ENCODE measurements around the gene FANCB. TPM values are rescaled to one million over a fixed set of nuclear protein-coding genes. Genes with fewer than 3 reads are reported as not detected.
A peak's percentile ranks its signal among the peaks of the same experiment; 100 is the strongest.

The FANCB gene
- total RNA-seq, 1 donor from 2014 or later = 2.8 TPM

- no peak overlapping the region for H3K4me2 ChIP-seq (ENCODE audit: low read length)
- Mint-ChIP-seq H3K4me1 (ENCODE audit: low read depth, unreplicated experiment) (peaks cover 2% of the 10 kb centered on the region), H3K4me3 (ENCODE audit: unreplicated experiment) (no peak overlapping the region), H3K27ac (ENCODE audit: unreplicated experiment) (no peak overlapping the region), H3K36me3 (ENCODE audit: low read depth, unreplicated experiment) (peaks cover 6% of the 10 kb centered on the region), H3K27me3 (ENCODE audit: low read depth, unreplicated experiment) (no peaks in the 10 kb centered on the region), H3K9me3 (ENCODE audit: unreplicated experiment) (no peaks in the 10 kb centered on the region)
- no peaks in the 10 kb centered on the region for H3K4me1 ChIP-seq (ENCODE audit: insufficient read depth, low read length)
- no peak for FAIRE-seq
- no peaks in the 10 kb centered on the region for H3K9me3 ChIP-seq (ENCODE audit: insufficient read depth, low read depth, low read length)
- no peaks in the 10 kb centered on the region for H3K79me2 ChIP-seq (ENCODE audit: insufficient read depth, low read length)
- H2AFZ ChIP-seq (ENCODE audit: low read depth, low read length) = no peak overlapping the region
- no peaks in the 10 kb centered on the region for H3K27me3 ChIP-seq (ENCODE audit: insufficient read depth, low read length)
- no peak for DNase-seq (ENCODE audit: low read depth)
- no peak overlapping the region for H3K9ac ChIP-seq (ENCODE audit: low read length)
- H3K4me3 ChIP-seq (ENCODE audit: insufficient read depth, low read depth, low read length) = no peak overlapping the region
- no peaks in the 10 kb centered on the region for H3K36me3 ChIP-seq (ENCODE audit: insufficient read depth, low read length)
- no peak overlapping the region for H3K27ac ChIP-seq (ENCODE audit: low read depth, low read length)
- TF ChIP-seq CTCF (IDR thresholded peaks at IDR 0.05; ENCODE audit: insufficient read depth, low read depth, low read length) (no peak), EZH2 (IDR thresholded peaks at IDR 0.05; ENCODE audit: insufficient read depth, low read length) (no peak)
- H4K20me1 ChIP-seq (ENCODE audit: insufficient read depth, low read length) = no peaks in the 10 kb centered on the region
These were observed 29.7 kb upstream of the FANCB start for GRCh38 chrX:14902537-14902936.

- Histone ChIP-seq H3K4me2 (ENCODE audit: low read length) (peak overlapping the region; percentile 39), H3K9ac (ENCODE audit: low read length) (no peak overlapping the region)
These were observed 26.7 kb upstream of the FANCB start for GRCh38 chrX:14899607-14900006.

GRCh38 chrX:14897042-14897441 is 24.2 kb upstream of the FANCB start:
- Mint-ChIP-seq H3K36me3 (ENCODE audit: low read depth, unreplicated experiment) (peaks cover 3% of the 10 kb centered on the region), H3K9me3 (ENCODE audit: unreplicated experiment) (no peaks in the 10 kb centered on the region), H3K27me3 (ENCODE audit: low read depth, unreplicated experiment) (no peaks in the 10 kb centered on the region), H3K27ac (ENCODE audit: unreplicated experiment) (no peak overlapping the region), H3K4me1 (ENCODE audit: low read depth, unreplicated experiment) (peaks cover 5% of the 10 kb centered on the region), H3K4me3 (ENCODE audit: unreplicated experiment) (no peak overlapping the region)
- H3K27ac ChIP-seq (ENCODE audit: low read depth, low read length) = no peak overlapping the region
- H3K36me3 ChIP-seq (ENCODE audit: insufficient read depth, low read length) = no peaks in the 10 kb centered on the region
- FAIRE-seq (no peak), DNase-seq (ENCODE audit: low read depth) (no peak)
- H3K4me1 ChIP-seq (ENCODE audit: insufficient read depth, low read length) = no peaks in the 10 kb centered on the region
- TF ChIP-seq EZH2 (IDR thresholded peaks at IDR 0.05; ENCODE audit: insufficient read depth, low read length) (no peak), CTCF (IDR thresholded peaks at IDR 0.05; ENCODE audit: insufficient read depth, low read depth, low read length) (no peak)
- H3K9me3 ChIP-seq (ENCODE audit: insufficient read depth, low read depth, low read length) = no peaks in the 10 kb centered on the region
- H3K9ac ChIP-seq (ENCODE audit: low read length) = no peak overlapping the region
- H3K4me2 ChIP-seq (ENCODE audit: low read length) = no peak overlapping the region
- H4K20me1 ChIP-seq (ENCODE audit: insufficient read depth, low read length) = no peaks in the 10 kb centered on the region
- H3K27me3 ChIP-seq (ENCODE audit: insufficient read depth, low read length) = no peaks in the 10 kb centered on the region
- H3K79me2 ChIP-seq (ENCODE audit: insufficient read depth, low read length) = no peaks in the 10 kb centered on the region
- no peak overlapping the region for H3K4me3 ChIP-seq (ENCODE audit: insufficient read depth, low read depth, low read length)
- H2AFZ ChIP-seq (ENCODE audit: low read depth, low read length) = no peak overlapping the region

More at GRCh38 chrX:14899607-14900006, 26.7 kb upstream of the FANCB start:
- Mint-ChIP-seq H3K9me3 (ENCODE audit: unreplicated experiment) (no peaks in the 10 kb centered on the region), H3K27ac (ENCODE audit: unreplicated experiment) (peak overlapping the region; percentile 94), H3K27me3 (ENCODE audit: low read depth, unreplicated experiment) (no peaks in the 10 kb centered on the region), H3K4me1 (ENCODE audit: low read depth, unreplicated experiment) (peaks cover 5% of the 10 kb centered on the region), H3K4me3 (ENCODE audit: unreplicated experiment) (no peak overlapping the region), H3K36me3 (ENCODE audit: low read depth, unreplicated experiment) (peaks cover 4% of the 10 kb centered on the region)
- Histone ChIP-seq H3K4me3 (ENCODE audit: insufficient read depth, low read depth, low read length) (no peak overlapping the region), H3K27ac (ENCODE audit: low read depth, low read length) (peak overlapping the region; percentile 56), H3K4me1 (ENCODE audit: insufficient read depth, low read length) (no peaks in the 10 kb centered on the region), H3K36me3 (ENCODE audit: insufficient read depth, low read length) (no peaks in the 10 kb centered on the region), H3K9me3 (ENCODE audit: insufficient read depth, low read depth, low read length) (no peaks in the 10 kb centered on the region), H2AFZ (ENCODE audit: low read depth, low read length) (no peak overlapping the region), H3K27me3 (ENCODE audit: insufficient read depth, low read length) (no peaks in the 10 kb centered on the region), H4K20me1 (ENCODE audit: insufficient read depth, low read length) (no peaks in the 10 kb centered on the region), H3K79me2 (ENCODE audit: insufficient read depth, low read length) (no peaks in the 10 kb centered on the region)
- FAIRE-seq (peak; percentile 98), DNase-seq (ENCODE audit: low read depth) (peak; percentile 63)
- TF ChIP-seq EZH2 (IDR thresholded peaks at IDR 0.05; ENCODE audit: insufficient read depth, low read length) = no peak
